Inflammatory macrophage (primary cell): ENCODE data around the gene THBS4.
A peak's percentile ranks its signal among the peaks of the same experiment; 100 is the strongest.

Source experiments
- DNase-seq, 2 donors: peaks; one replicate each; pipeline ENCODE4 v3.0.0-alpha.2; 2020 to 2022
- total RNA-seq, 18 experiments: gene quantifications; one replicate each; lab custom pipeline; 2026; ENCODE audit warnings: mixed read lengths in 6 of 18, inconsistent platforms in 2 of 18; lab: John Stamatoyannopoulos, UW

The THBS4 gene
- 0 to 0.95 (median 0.13) reads per million in 18 experiments for total RNA-seq

DNA sequence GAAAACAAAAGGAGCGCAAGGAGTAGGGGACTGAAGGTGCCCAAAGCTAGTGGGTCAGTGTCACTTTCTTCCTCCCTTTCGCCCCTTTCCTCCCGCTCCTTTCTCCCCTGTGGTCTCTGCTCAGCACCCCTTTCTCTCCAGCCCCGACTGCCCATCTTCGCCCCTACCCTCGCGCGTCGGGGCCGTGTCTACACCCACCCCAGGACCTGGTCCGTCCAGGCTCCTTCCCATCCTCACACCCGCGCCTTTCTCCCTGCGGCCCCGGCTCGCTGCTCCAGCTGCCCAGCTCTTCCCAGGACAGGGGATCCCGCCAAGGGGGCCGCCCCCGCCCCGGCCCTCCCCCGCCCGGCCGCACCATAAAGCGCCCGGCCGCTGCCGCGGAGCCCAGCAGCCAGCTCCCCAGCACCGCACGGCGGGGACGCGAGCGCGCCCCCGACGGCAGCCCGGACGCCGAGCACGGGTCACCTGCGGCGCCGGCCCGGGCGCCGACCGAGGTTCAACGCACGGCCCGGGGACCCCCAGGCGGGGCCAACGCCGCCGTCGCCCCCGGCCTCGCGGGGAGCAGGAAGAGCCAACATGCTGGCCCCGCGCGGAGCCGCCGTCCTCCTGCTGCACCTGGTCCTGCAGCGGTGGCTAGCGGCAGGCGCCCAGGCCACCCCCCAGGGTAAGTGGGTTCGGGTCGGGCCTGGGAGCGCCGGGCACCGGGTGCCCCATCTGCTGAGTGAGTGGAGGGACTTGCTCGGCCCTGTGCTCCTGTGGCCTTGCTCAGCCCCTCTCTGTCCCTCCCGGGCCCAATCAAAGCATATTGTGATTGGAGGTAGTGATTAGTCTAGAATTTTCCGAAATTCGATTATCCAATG is at the start of gene THBS4:
THBS4 (plus strand) TSS at position 387 of the 860 bp plus-strand sequence; CDS start at position 577, 190 bp downstream.
- DNase-seq = no peak

GRCh38 chr5:79986260-79986659 is 48.9 kb upstream of the THBS4 start:
- no peak for DNase-seq

DNA sequence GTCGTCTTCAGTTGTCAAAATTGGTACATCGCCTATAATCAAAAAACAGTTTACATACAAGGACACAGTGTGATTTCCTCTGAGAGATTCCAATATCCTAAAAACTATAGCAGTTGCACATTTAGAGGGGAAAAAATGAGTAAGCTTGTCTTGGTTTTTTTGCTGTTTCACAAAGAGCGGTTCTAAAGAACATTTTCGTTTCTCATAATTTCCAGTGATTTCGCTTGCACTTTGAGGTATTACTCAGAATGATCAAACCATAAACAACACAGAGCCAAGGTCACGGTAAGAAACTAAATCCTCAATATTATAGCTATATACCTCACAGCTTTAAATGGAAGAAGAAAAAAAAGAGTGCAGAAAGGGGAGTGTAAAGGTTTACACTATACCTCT is 44.9 kb upstream of the THBS4 start:
- DNase-seq = no peak

DNA sequence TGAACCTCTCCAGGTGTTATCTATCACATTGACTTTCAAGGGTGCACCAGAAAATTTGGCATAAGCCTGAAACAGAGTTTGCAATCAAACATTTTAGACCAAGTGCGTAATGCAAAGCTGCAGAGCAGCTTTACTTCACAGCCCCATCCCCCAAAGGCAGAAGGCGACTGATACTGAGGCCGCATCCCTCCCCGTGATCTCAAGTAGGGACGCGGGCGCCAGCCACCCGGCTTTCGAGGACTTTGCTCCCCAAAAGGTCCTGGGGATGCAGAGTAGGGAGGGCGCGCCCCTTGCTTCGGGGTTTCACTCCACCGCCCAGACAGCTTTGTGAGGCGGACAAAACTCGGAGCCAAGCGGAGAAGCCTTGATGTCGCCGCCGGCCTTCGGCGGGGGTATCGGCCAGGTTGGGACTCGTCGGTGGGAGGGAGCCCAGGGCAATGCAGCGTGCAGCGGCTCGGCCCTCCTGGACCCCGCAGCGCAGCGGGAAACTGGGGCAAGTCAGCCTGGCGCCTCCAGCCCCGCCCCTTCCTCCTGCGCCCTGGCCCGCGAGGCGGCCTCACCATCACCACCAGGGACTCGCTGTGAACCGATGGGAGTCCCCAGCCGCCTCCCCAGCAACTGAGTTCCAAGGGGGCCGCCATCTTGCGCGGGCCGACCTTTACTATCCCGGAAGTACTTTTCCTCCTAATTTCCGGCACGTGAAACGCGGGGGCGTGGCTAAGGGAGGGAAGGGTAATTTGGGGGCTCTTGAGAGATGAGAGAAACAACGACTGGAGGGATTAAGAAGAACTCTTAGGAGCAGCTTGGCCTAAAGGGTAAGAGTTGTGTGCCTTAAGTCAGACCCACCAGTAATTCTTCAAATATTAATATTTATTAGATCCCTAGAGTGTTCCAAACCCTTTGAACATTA is 44.3 kb upstream of the THBS4 start, which contains the start of gene MTX3:
MTX3 (minus strand) TSS at position 665 of the 910 bp plus-strand sequence; CDS start at position 641, 24 bp downstream.
- DNase-seq = peak; percentile 80 to 86

GRCh38 chr5:79992891-79993657 is 42.1 kb upstream of the THBS4 start:
- DNase-seq = no peak

GRCh38 chr5:79999722-80000121 is 35.4 kb upstream of the THBS4 start:
- DNase-seq = no peak

- no peak for DNase-seq
Observed at GRCh38 chr5:80002677-80003076, 32.5 kb upstream of the THBS4 start.

GRCh38 chr5:80008995-80009765 is 26.0 kb upstream of the THBS4 start:
- no peak for DNase-seq

- DNase-seq = no peak
Observed at GRCh38 chr5:80010754-80011392, 24.3 kb upstream of the THBS4 start.

GRCh38 chr5:80025069-80025468 is 10.1 kb upstream of the THBS4 start:
- DNase-seq = no peak

- DNase-seq = no peak
Observed at GRCh38 chr5:80026841-80027240, 8.3 kb upstream of the THBS4 start.

DNA sequence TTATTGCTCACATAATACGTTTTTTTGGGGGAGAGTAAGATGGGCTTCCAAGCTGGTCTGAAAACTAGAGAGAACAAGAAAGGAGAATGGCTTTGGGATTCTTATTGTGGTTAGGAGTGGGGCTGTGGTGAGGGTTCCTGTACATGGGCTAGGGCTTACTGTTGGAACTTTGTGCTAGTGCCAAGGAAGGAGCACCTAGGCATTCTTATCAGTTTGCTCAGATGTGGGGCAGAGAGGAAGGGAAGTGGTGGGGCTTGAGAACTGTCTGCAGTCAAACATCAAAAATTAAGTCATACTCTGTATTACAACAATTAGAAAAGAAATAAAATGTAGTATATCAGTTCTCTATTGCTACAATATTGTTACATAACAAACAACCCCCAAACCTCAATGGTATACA is 4.0 kb upstream of the THBS4 start:
- no peak for DNase-seq

- DNase-seq = no peak
Observed at GRCh38 chr5:80033513-80033912, 1.6 kb upstream of the THBS4 start.

DNA sequence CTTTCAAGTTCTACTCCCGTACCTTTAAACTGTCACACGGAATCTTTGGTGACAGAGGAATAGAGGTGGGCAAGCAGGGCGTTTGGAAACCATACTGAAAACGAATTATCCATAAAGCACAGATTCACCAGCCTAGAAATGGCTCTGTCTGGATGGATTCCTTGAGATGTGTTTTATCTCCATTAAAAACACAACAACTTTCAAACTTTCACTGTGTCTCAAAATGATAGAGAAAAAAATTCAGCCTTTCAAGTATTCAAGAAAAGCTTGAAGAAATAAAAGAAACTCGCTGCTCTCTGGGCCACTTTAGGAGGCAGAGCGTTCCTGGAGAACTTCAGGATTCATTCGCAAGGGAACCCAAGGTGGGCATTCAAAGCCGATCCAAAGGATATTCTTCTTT is 589 bp upstream of the THBS4 start:
- no peak for DNase-seq

- DNase-seq = no peak
Observed at GRCh38 chr5:80035839-80036238, 691 bp downstream of the THBS4 start.

GRCh38 chr5:80036615-80037014 is 1.5 kb downstream of the THBS4 start:
- DNase-seq = no peak

- DNase-seq = no peak
Observed at GRCh38 chr5:80037366-80037765, 2.2 kb downstream of the THBS4 start.

GRCh38 chr5:80039650-80040049 is 4.5 kb downstream of the THBS4 start:
- DNase-seq = no peak

- no peak for DNase-seq
Observed at GRCh38 chr5:80041527-80041926, 6.4 kb downstream of the THBS4 start.

DNA sequence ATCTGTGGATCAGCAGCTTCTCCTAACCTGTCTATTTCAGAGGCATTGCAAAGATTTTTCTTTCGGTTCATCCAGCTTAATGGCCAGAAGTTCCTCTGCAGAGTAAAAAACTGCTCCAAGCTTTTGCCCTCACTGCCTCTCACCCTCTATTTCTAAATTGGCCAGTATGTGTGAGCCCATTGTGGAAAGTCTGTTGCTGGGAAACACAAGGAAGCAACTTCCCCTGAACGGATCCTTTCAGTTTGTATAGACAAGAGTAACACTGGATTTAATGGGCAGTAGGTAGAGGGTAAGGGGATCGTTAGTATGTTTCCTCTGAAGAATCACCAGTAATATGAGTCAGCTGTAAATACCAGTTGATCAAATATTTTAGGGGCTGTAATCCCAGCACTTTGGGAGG is 7.2 kb downstream of the THBS4 start:
- DNase-seq = no peak

- no peak for DNase-seq
Observed at GRCh38 chr5:80043187-80043586, 8.0 kb downstream of the THBS4 start.
